Measurements from ENCODE around the gene ELOVL7. TPM values are rescaled to one million over a fixed set of nuclear protein-coding genes. Genes with fewer than 3 reads are reported as not detected.

The ELOVL7 gene
- total RNA-seq, 2 donors from 2014 or later: 25.4 to 31.5 TPM

- Histone ChIP-seq H3K36me3 (no peaks in the 10 kb centered on the region), H3K27me3 (no peaks in the 10 kb centered on the region), H3K4me1 (no peaks in the 10 kb centered on the region), H3K9me3 (no peaks in the 10 kb centered on the region), H3K27ac (no peak overlapping the region), H3K9ac (ENCODE audit: low read depth in 2 of 2, low read length in 2 of 2) (no peak overlapping the region), H3K4me3 (no peak overlapping the region)
- no peak for TF ChIP-seq CTCF (IDR thresholded peaks at IDR 0.05)
- no peak for DNase-seq
- intact Hi-C loops (cut with DNase I): no loop called here
Measured at GRCh38 chr5:60856066-60856465, 12.0 kb upstream of the ELOVL7 start.

GRCh38 chr5:60852940-60853339, 8.9 kb upstream of the ELOVL7 start:
- intact Hi-C loops (cut with DNase I): no loop called here
- H3K36me3 ChIP-seq: no peaks in the 10 kb centered on the region
- no peak for TF ChIP-seq CTCF (IDR thresholded peaks at IDR 0.05)

GRCh38 chr5:60852317-60852716, 8.2 kb upstream of the ELOVL7 start:
- no peaks in the 10 kb centered on the region for H3K36me3 ChIP-seq
- H3K27ac ChIP-seq: no peak overlapping the region
- H3K9ac ChIP-seq (ENCODE audit: low read depth in 2 of 2, low read length in 2 of 2): no peak overlapping the region
- no peaks in the 10 kb centered on the region for H3K4me1 ChIP-seq
- no peak for TF ChIP-seq CTCF (IDR thresholded peaks at IDR 0.05)
- intact Hi-C loops (cut with DNase I): no loop called here
- H3K27me3 ChIP-seq: no peaks in the 10 kb centered on the region
- no peaks in the 10 kb centered on the region for H3K9me3 ChIP-seq
- DNase-seq: no peak
- no peak overlapping the region for H3K4me3 ChIP-seq

More at GRCh38 chr5:60852940-60853339, 8.9 kb upstream of the ELOVL7 start:
- Histone ChIP-seq H3K4me3 (no peak overlapping the region), H3K9ac (ENCODE audit: low read depth in 2 of 2, low read length in 2 of 2) (no peak overlapping the region), H3K9me3 (no peaks in the 10 kb centered on the region), H3K4me1 (no peaks in the 10 kb centered on the region), H3K27me3 (no peaks in the 10 kb centered on the region), H3K27ac (no peak overlapping the region)
- DNase-seq: no peak

DNA sequence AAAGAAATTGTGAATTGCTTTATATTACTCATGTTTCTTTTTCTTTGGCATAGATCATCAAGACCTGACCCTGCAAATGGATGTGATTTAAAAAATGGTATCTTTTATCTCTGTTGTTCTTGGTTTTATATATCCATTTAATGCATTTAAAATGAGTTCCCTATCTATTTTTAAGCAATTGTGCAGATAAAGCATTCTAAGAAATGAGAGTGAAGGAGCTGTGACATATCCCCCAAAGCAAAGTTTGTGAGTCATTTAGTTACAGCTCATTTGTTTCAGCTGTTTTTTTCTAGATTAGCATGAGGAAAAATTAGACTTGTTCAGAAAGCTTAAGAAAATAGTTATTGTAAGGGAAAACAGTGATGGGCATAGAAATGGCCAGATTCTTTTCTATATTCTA, 7.6 kb upstream of the ELOVL7 start:
- TF ChIP-seq CTCF (IDR thresholded peaks at IDR 0.05): no peak
- no peak overlapping the region for H3K4me3 ChIP-seq
- no peaks in the 10 kb centered on the region for H3K36me3 ChIP-seq
- intact Hi-C loops (cut with DNase I): no loop called here
- H3K9me3 ChIP-seq: no peaks in the 10 kb centered on the region
- H3K27me3 ChIP-seq: no peaks in the 10 kb centered on the region
- DNase-seq: no peak
- no peak overlapping the region for H3K9ac ChIP-seq (ENCODE audit: low read depth in 2 of 2, low read length in 2 of 2)
- no peak overlapping the region for H3K27ac ChIP-seq
- no peaks in the 10 kb centered on the region for H3K4me1 ChIP-seq

GRCh38 chr5:60846298-60846697, 2.2 kb upstream of the ELOVL7 start:
- Histone ChIP-seq H3K4me1 (no peaks in the 10 kb centered on the region), H3K36me3 (no peaks in the 10 kb centered on the region), H3K27ac (no peak overlapping the region), H3K9ac (ENCODE audit: low read depth in 2 of 2, low read length in 2 of 2) (no peak overlapping the region), H3K4me3 (no peak overlapping the region), H3K9me3 (no peaks in the 10 kb centered on the region), H3K27me3 (no peaks in the 10 kb centered on the region)
- no peak for TF ChIP-seq CTCF (IDR thresholded peaks at IDR 0.05)
- DNase-seq: no peak
- intact Hi-C loops (cut with DNase I): loop anchor here (10.0 kb wide), 1 partner anchor 171 kb away; no protein-coding TSS in a partner anchor

Data from colonic mucosa (tissue), 4 donors.